HL-60/S4 treated with phorbol 12-myristate 13-acetate at 8.2 ng/mL for 4 days and 3 days (cell line): ENCODE measurements around the gene DOCK2.
"Not testable (repeated sequence)": the region's sequence is repeated elsewhere in the genome, so short reads cannot be mapped to it uniquely, and the experiment has no call there.

Source experiments
- in situ Hi-C: fragments of 300-500 bp; cut with MboI; formaldehyde crosslinking; loops from 2 replicates; pipeline ENCODE4 v1.15.0; 2022; ENCODE audit warnings: low sequenced_read_pairs

DOCK2 gene

GRCh38 chr5:169716287-169716686, 79.2 kb downstream of the DOCK2 start:
- in situ Hi-C loops: no loop called here

DNA sequence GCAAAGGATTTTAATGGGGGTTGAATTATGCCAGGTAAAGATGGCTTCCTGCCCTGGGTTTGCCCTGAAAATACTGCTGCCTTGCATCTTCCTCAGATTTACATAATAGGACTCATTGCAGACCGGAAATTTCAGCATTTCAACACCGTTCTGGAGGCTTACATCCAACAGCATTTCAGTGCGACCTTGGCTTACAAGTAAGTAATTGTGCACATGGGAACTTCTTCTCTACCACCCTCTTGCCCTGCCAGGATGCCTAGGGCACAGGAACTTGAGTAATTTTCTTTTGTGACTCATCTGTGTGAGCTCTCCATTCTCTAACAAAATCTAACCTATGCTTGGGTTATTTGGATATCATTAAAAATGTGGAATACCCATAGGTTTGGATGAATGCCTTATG, 80.2 kb downstream of the DOCK2 start:
- in situ Hi-C loops: no loop called here

- in situ Hi-C loops: no loop called here
These were observed 82.6 kb downstream of the DOCK2 start for GRCh38 chr5:169719360-169720314.

DNA sequence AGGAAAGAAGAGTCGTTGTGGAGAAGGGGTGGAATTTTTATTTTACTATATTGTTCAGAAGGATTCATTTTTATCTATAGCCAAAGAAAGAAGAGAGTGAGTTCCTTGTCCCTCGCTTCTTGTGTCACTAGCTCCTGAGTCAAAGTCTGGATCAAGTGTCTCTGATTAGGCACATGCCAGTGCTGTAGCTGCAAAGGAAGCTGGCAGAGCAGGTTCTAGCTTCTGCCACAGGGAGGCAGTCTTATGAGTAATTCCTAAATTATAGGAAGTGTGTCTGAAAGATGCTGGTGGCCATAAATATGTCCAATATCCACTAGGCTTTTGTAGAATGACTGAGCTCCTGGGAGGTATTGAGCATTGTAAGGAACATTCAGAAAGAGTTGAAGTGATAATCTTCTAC, 84.7 kb downstream of the DOCK2 start:
- in situ Hi-C loops: no loop called here

GRCh38 chr5:169723103-169723831, 86.2 kb downstream of the DOCK2 start:
- in situ Hi-C loops: no loop called here

GRCh38 chr5:169724303-169725087, 87.4 kb downstream of the DOCK2 start:
- in situ Hi-C loops: no loop called here

DNA sequence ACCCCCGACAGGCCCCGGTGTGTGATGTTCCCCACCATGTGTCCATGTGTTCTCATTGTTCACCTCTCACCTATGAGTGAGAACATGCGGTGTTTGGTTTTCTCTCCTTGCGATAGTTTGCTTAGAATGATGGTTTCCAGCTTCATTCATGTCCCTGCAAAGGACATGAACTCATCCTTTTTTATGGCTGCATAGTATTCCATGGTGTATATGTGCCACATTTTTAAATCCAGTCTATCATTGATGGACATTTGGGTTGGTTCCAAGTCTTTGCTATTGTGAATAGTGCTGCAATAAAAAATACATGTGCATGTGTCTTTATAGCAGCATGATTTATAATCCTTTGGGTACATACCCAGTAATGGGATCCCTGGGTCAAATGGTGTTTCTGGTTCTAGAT, 88.6 kb downstream of the DOCK2 start:
- in situ Hi-C loops: not testable (repeated sequence)

DNA sequence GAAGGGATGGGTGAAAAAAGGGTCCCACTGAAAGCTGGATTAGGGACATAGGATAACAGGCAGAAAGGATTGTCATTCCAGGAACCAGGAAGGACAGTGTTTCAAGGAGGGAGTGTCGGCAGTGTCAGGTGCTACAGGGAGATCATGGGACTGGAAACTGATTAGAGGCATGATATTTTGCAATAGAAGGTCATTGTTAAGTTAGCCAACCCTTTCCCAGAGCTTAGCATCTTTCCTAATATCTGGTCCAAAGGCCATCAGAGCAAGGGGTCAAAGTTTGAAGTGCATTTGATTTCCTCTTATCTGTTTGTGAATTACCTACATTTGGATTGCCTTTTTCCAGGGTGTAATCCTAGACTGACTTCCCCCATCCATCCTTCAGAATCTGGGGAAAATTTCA, 91.3 kb downstream of the DOCK2 start:
- in situ Hi-C loops: no loop called here

DNA sequence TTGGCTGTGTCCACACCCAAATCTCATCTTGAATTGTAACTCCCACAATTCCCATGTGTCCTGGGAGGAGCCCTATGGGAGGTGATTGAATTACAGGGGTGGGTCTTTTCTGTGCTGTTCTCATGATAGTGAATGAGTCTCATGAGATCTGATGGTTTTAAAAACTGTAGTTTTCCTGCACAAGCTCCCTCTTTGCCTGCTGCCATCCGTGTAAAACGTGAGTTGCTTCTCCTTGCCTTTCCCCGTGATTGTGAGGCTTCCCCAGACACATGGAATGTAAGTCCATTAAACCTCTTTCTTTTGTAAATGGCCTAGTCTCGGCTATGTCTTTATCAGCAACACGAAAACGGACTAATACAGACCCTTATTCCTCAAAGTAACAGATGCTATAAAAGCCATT, 94.1 kb downstream of the DOCK2 start:
- in situ Hi-C loops: no loop called here

- in situ Hi-C loops: no loop called here
These were observed 95.8 kb downstream of the DOCK2 start for GRCh38 chr5:169732841-169733240.

DNA sequence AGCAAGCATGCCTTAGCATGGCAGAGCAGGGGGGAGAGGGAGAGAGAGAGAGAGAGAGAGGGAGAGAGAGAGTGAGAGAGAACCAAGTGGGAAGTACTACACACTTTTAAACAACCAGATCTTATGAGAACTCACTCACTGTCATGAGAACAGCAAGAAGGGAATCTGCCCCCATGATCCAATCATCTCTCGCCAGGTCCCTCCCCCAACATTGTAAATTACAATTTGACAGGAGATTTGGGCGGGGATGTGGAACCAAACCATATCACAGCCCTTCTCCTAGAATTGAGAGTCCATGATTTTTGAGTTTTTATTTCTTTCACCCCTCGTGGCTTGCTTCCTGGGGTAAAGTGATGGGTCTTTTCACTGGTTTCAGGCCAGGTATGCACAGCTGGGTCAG, 98.8 kb downstream of the DOCK2 start:
- in situ Hi-C loops: no loop called here

DNA sequence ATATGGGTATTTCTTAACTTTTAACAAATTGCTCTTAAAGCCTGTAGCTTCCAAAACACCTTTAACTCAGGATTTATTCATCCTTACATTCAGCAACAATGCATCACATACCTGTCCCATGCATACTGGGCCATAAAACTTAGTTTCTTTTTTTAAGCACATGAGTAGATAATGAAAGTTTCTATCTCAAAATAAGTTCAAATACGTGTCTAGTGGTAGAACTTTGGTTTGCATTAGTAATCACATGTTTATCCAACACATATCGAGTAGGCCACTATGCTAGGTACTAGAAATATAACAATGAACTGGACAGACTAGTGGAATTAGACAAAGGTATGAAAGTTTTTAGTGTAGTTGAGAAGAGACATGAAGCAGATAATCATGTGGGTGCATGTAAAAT, 99.6 kb downstream of the DOCK2 start:
- in situ Hi-C loops: no loop called here

GRCh38 chr5:169740435-169740834, 103.4 kb downstream of the DOCK2 start:
- in situ Hi-C loops: no loop called here

- in situ Hi-C loops: no loop called here
These were observed 105.8 kb downstream of the DOCK2 start for GRCh38 chr5:169742771-169743296.

DNA sequence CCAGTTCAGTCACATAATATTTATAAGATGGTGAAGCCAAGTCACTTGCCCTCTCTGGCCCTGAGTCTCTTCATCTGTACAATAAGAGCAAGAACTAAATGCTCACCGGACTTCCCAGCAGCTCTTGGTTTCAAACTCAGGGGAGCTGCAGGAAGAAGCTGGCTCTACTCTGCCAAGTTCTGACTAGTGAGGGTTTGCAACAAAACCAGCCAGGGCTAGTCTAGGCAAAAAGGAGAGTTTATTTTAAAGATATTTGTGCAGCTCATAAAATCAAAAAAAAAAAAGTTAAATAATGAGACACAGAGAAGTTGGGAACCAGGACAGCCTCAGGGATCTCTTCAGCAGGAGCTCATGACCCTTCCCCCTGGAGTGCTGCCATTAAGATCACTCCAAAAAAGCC, 107.3 kb downstream of the DOCK2 start:
- in situ Hi-C loops: no loop called here

- in situ Hi-C loops: no loop called here
These were observed 108.5 kb downstream of the DOCK2 start for GRCh38 chr5:169745441-169746146.

DNA sequence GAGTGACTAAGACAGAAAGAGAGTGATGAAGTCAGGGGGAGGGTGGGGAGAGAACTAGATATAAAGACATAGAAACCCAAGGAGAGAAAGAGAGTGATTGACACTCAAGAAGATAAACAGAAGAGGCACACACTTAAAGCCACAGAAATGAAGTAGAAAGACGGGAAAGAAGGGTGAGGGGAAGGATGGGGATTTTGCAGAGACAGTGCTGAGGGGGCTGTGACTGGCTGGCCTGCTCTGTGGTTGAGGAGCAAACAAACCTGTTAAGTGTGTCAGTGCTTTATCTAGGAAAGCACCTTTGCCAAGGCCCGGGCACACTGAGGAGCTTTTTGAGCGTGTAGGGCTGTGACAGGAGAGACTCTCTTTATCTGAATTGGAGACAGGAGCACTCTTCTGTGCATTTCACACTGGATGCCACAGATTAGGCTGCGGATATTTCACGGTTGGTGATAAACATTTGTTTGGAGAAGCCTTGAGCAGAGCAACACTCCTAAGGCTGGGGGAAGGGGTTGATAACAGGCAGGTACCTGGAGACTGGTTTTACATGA, 109.1 kb downstream of the DOCK2 start:
- in situ Hi-C loops: no loop called here

DNA sequence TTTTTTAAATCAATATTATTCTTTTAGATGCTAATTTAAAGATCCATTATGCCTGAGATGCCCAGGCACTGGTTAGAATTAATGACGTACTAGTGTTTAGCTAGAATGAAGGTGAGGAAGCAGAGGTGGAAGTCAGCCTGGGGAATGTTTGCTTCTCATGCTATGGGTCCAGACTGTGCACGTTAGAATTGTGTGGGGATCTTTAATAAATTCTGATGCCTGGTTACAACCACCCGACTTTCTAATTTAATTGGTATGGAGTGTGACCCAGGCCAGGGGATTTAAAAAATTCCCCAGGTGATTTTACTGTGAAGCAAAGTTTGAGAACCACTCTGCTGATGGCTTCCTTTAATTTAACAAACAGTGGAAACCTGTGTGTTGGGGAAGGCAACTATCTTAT, 111.1 kb downstream of the DOCK2 start:
- in situ Hi-C loops: no loop called here

DNA sequence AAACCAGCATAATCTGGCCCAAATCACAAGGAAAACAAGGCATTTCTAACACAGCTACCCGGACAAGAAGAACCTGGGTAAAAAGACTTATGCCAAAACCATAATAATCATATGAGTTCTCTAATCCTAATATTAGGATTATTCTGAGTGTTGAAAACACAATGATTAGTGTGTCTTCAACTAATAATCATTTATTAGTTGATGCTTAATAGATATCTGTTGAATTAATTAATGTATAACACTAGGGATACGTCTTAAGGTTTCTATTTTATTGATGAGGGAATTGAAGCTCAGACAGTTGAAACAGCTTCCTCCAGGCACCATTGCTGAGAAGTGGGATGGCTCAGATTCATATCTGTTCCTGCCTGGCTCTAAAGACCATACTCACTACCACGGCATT, 112.2 kb downstream of the DOCK2 start:
- in situ Hi-C loops: no loop called here

GRCh38 chr5:169751490-169751889, 114.4 kb downstream of the DOCK2 start:
- in situ Hi-C loops: no loop called here
